ENCODE measurements around the gene MFAP3L. TPM values are rescaled to one million over a fixed set of nuclear protein-coding genes. Genes with fewer than 3 reads are reported as not detected.

The MFAP3L gene
- total and polyA plus RNA-seq, 7 experiments from 2014 or later, result 0.05 to 2.0 (median 0.92) TPM

DNA sequence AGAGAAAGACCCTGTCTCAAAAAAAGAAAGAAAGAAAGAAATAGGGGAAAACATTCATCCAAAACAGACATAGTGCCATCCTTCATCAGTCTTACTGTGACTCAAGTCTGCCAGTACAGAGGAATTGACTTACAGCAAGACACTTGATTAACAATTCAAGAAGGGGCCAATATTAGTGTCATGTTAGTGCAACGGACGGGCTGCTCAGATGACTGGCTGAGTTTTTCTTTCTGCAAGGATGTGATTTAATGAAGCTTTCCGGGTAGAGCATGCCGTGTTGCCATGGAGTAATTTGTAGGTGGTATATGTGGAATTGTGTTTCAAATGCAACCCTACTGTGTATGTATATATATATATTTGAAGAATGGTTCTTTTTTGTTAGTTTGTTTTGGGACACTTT, 12.6 kb upstream of the MFAP3L start:
- ATAC-seq (no peak), DNase-seq (no peak)
- no peak overlapping the region for H3K27ac Mint-ChIP-seq
- Histone ChIP-seq H3K27me3 (ENCODE audit: control insufficient read depth in 2 of 2, insufficient read depth in 2 of 2, low read length in 2 of 2) (no peaks in the 10 kb centered on the region), H3K4me3 (ENCODE audit: low read length) (no peak overlapping the region), H3K36me3 (ENCODE audit: control insufficient read depth in 2 of 3, insufficient read depth in 3 of 3, low read length in 3 of 3) (no peaks in the 10 kb centered on the region), H3K9me3 (ENCODE audit: control insufficient read depth in 2 of 3, low read length in 3 of 3) (no peaks in the 10 kb centered on the region), H3K27ac (ENCODE audit: low read depth, low read length) (no peak overlapping the region), H3K4me1 (ENCODE audit: control insufficient read depth in 2 of 2, insufficient read depth in 2 of 2, low read length in 2 of 2) (no peaks in the 10 kb centered on the region)
- H3K27me3 Mint-ChIP-seq, result peaks cover 0 to 2% (median 0%) of the 10 kb centered on the region in 5 donors
- no peaks in the 10 kb centered on the region for H3K4me1 Mint-ChIP-seq
- POLR2A ChIA-PET, result no interaction called here
- H3K36me3 Mint-ChIP-seq, result no peaks in the 10 kb centered on the region
- intact Hi-C loops (cut with micrococcal nuclease), result no loop called here
- no peak overlapping the region for H3K4me3 Mint-ChIP-seq
- no peaks in the 10 kb centered on the region for H3K9me3 Mint-ChIP-seq
- CTCF ChIA-PET, result no interaction called here

DNA sequence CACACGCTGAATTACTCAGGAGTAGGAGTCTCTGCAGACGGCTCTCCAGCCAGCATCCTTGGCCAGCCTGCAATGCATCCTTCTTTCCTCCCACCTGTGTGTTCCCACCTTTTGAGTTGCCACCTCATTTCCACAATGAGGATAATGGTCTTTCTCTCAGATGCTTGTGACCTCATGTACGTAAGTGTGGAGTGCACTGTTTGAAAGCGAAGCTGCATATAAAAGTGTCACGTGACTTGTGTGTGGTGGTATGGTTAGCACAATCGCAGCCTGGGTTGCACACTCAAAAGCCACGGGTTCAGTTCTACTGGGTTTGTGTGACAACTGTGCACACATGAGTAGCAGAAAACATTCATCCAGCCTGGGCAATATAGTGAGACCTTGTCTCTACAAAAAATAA, 12.0 kb upstream of the MFAP3L start:
- intact Hi-C loops (cut with micrococcal nuclease), result no loop called here
- H3K27me3 Mint-ChIP-seq, result peaks cover 0 to 2% (median 0%) of the 10 kb centered on the region in 5 donors
- ChIA-PET CTCF (no interaction called here), POLR2A (no interaction called here)
- no peaks in the 10 kb centered on the region for H3K4me1 ChIP-seq (ENCODE audit: control insufficient read depth in 2 of 2, insufficient read depth in 2 of 2, low read length in 2 of 2)
- no peak overlapping the region for H3K27ac Mint-ChIP-seq
- H3K36me3 Mint-ChIP-seq, result no peaks in the 10 kb centered on the region
- no peaks in the 10 kb centered on the region for H3K9me3 Mint-ChIP-seq
- H3K27ac ChIP-seq (ENCODE audit: low read depth, low read length), result no peak overlapping the region
- no peaks in the 10 kb centered on the region for H3K27me3 ChIP-seq (ENCODE audit: control insufficient read depth in 2 of 2, insufficient read depth in 2 of 2, low read length in 2 of 2)
- H3K9me3 ChIP-seq (ENCODE audit: control insufficient read depth in 2 of 3, low read length in 3 of 3), result no peaks in the 10 kb centered on the region
- ATAC-seq (no peak), DNase-seq (no peak)
- H3K36me3 ChIP-seq (ENCODE audit: control insufficient read depth in 2 of 3, insufficient read depth in 3 of 3, low read length in 3 of 3), result no peaks in the 10 kb centered on the region
- H3K4me3 ChIP-seq (ENCODE audit: low read length), result no peak overlapping the region
- no peak overlapping the region for H3K4me3 Mint-ChIP-seq
- no peaks in the 10 kb centered on the region for H3K4me1 Mint-ChIP-seq

- no peak for ATAC-seq
- H3K27me3 ChIP-seq (ENCODE audit: control insufficient read depth in 2 of 2, insufficient read depth in 2 of 2, low read length in 2 of 2), result no peaks in the 10 kb centered on the region
- H3K36me3 ChIP-seq (ENCODE audit: control insufficient read depth in 2 of 3, insufficient read depth in 3 of 3, low read length in 3 of 3), result no peaks in the 10 kb centered on the region
- H3K27ac Mint-ChIP-seq, result no peak overlapping the region
- H3K4me1 ChIP-seq (ENCODE audit: control insufficient read depth in 2 of 2, insufficient read depth in 2 of 2, low read length in 2 of 2), result no peaks in the 10 kb centered on the region
- no peaks in the 10 kb centered on the region for H3K9me3 ChIP-seq (ENCODE audit: control insufficient read depth in 2 of 3, low read length in 3 of 3)
- intact Hi-C loops (cut with micrococcal nuclease), result no loop called here
- no peaks in the 10 kb centered on the region for H3K9me3 Mint-ChIP-seq
- H3K4me3 Mint-ChIP-seq, result no peak overlapping the region
- DNase-seq, result no peak
- no peaks in the 10 kb centered on the region for H3K4me1 Mint-ChIP-seq
- H3K36me3 Mint-ChIP-seq, result no peaks in the 10 kb centered on the region
- POLR2A ChIA-PET, result no interaction called here
- no peak overlapping the region for H3K27ac ChIP-seq (ENCODE audit: low read depth, low read length)
- no peak overlapping the region for H3K4me3 ChIP-seq (ENCODE audit: low read length)
- peaks cover 0 to 3% (median 0%) of the 10 kb centered on the region in 5 donors for H3K27me3 Mint-ChIP-seq
- CTCF ChIA-PET, result no interaction called here
These were observed 11.3 kb upstream of the MFAP3L start for GRCh38 chr4:170037481-170037880.

DNA sequence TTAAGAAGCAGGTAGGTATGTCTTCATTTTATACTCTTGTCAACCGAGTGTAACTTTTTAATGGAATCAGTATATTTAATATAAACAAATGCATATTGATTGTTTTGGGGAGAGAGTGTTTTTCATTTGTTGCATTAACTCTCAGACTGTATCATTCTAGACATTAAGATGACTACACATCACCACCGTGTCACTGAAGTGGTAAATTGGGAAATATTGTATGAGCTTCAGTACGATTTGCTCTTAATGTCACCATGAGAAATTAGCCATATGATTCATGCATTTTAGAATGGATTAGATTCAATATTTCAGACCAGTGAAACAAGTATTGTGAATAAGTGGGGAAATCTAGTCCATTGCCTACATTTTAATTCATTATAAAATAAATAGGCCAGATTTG, 9.7 kb upstream of the MFAP3L start:
- Mint-ChIP-seq H3K36me3 (no peaks in the 10 kb centered on the region), H3K27me3 (peaks cover 0 to 8% (median 0%) of the 10 kb centered on the region in 5 donors), H3K27ac (no peak overlapping the region), H3K9me3 (no peaks in the 10 kb centered on the region), H3K4me3 (no peak overlapping the region), H3K4me1 (no peaks in the 10 kb centered on the region)
- ChIA-PET POLR2A (interaction anchor here (0.7 kb wide), 1 partner anchor 9 kb away, joined by 3 read pairs; no protein-coding TSS in a partner anchor), CTCF (no interaction called here)
- H3K4me1 ChIP-seq (ENCODE audit: control insufficient read depth in 2 of 2, insufficient read depth in 2 of 2, low read length in 2 of 2), result no peaks in the 10 kb centered on the region
- H3K27me3 ChIP-seq (ENCODE audit: control insufficient read depth in 2 of 2, insufficient read depth in 2 of 2, low read length in 2 of 2), result no peaks in the 10 kb centered on the region
- no peak for DNase-seq
- H3K36me3 ChIP-seq (ENCODE audit: control insufficient read depth in 2 of 3, insufficient read depth in 3 of 3, low read length in 3 of 3), result no peaks in the 10 kb centered on the region
- H3K27ac ChIP-seq (ENCODE audit: low read depth, low read length), result no peak overlapping the region
- ATAC-seq, result no peak
- H3K4me3 ChIP-seq (ENCODE audit: low read length), result no peak overlapping the region
- no peaks in the 10 kb centered on the region for H3K9me3 ChIP-seq (ENCODE audit: control insufficient read depth in 2 of 3, low read length in 3 of 3)
- intact Hi-C loops (cut with micrococcal nuclease), result no loop called here

DNA sequence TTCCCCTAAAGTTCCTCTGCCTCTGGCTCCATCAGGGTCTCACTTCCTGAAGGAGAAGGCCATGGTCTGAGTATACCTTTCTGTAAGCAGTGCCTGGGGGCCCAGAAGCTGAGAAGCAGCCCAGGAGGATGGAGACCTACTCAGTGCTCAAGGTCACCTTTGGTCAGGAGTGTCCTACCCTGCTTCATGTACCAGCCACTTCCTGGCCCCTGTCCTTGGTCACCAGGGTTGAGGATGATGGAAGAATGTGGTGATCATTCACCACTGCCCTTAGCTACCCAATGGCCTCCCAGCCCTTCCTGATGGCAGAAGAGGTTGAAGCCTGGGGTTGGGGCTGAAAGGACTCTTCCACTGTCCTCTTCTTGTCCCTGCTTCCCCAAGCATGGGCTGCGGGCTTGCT, 9.0 kb upstream of the MFAP3L start:
- no peaks in the 10 kb centered on the region for H3K27me3 ChIP-seq (ENCODE audit: control insufficient read depth in 2 of 2, insufficient read depth in 2 of 2, low read length in 2 of 2)
- CTCF ChIA-PET, result no interaction called here
- ATAC-seq (no peak), DNase-seq (no peak)
- H3K36me3 ChIP-seq (ENCODE audit: control insufficient read depth in 2 of 3, insufficient read depth in 3 of 3, low read length in 3 of 3), result no peaks in the 10 kb centered on the region
- H3K27ac ChIP-seq (ENCODE audit: low read depth, low read length), result no peak overlapping the region
- H3K9me3 Mint-ChIP-seq, result no peaks in the 10 kb centered on the region
- intact Hi-C loops (cut with micrococcal nuclease), result no loop called here
- H3K36me3 Mint-ChIP-seq, result no peaks in the 10 kb centered on the region
- H3K4me3 ChIP-seq (ENCODE audit: low read length), result no peak overlapping the region
- no peak overlapping the region for H3K4me3 Mint-ChIP-seq
- H3K27ac Mint-ChIP-seq, result no peak overlapping the region
- H3K4me1 ChIP-seq (ENCODE audit: control insufficient read depth in 2 of 2, insufficient read depth in 2 of 2, low read length in 2 of 2), result no peaks in the 10 kb centered on the region
- H3K9me3 ChIP-seq (ENCODE audit: control insufficient read depth in 2 of 3, low read length in 3 of 3), result no peaks in the 10 kb centered on the region
- POLR2A ChIA-PET, result no interaction called here
- H3K4me1 Mint-ChIP-seq, result no peaks in the 10 kb centered on the region
- peaks cover 0 to 8% (median 0%) of the 10 kb centered on the region in 5 donors for H3K27me3 Mint-ChIP-seq

GRCh38 chr4:170033999-170034398, 7.8 kb upstream of the MFAP3L start:
- Histone ChIP-seq H3K4me3 (ENCODE audit: low read length) (no peak overlapping the region), H3K4me1 (ENCODE audit: control insufficient read depth in 2 of 2, insufficient read depth in 2 of 2, low read length in 2 of 2) (no peaks in the 10 kb centered on the region), H3K36me3 (ENCODE audit: control insufficient read depth in 2 of 3, insufficient read depth in 3 of 3, low read length in 3 of 3) (no peaks in the 10 kb centered on the region), H3K9me3 (ENCODE audit: control insufficient read depth in 2 of 3, low read length in 3 of 3) (no peaks in the 10 kb centered on the region), H3K27ac (ENCODE audit: low read depth, low read length) (no peak overlapping the region), H3K27me3 (ENCODE audit: control insufficient read depth in 2 of 2, insufficient read depth in 2 of 2, low read length in 2 of 2) (no peaks in the 10 kb centered on the region)
- ChIA-PET POLR2A (no interaction called here), CTCF (no interaction called here)
- ATAC-seq (no peak), DNase-seq (no peak)
- Mint-ChIP-seq H3K27me3 (peaks cover 0 to 13% (median 0%) of the 10 kb centered on the region in 5 donors), H3K27ac (no peak overlapping the region), H3K36me3 (no peaks in the 10 kb centered on the region), H3K4me1 (no peaks in the 10 kb centered on the region), H3K9me3 (no peaks in the 10 kb centered on the region), H3K4me3 (no peak overlapping the region)
- intact Hi-C loops (cut with micrococcal nuclease), result no loop called here

GRCh38 chr4:170030121-170030520, 3.9 kb upstream of the MFAP3L start:
- ChIA-PET CTCF (no interaction called here), POLR2A (interaction anchor here (0.6 kb wide), 1 partner anchor 408 kb away, joined by 3 read pairs; no protein-coding TSS in a partner anchor)
- Histone ChIP-seq H3K4me3 (ENCODE audit: low read length) (no peak overlapping the region), H3K27ac (ENCODE audit: low read depth, low read length) (no peak overlapping the region), H3K36me3 (ENCODE audit: control insufficient read depth in 2 of 3, insufficient read depth in 3 of 3, low read length in 3 of 3) (no peaks in the 10 kb centered on the region), H3K4me1 (ENCODE audit: control insufficient read depth in 2 of 2, insufficient read depth in 2 of 2, low read length in 2 of 2) (peaks cover 0 to 7% of the 10 kb centered on the region in 2 donors), H3K27me3 (ENCODE audit: control insufficient read depth in 2 of 2, insufficient read depth in 2 of 2, low read length in 2 of 2) (no peaks in the 10 kb centered on the region), H3K9me3 (ENCODE audit: control insufficient read depth in 2 of 3, low read length in 3 of 3) (no peaks in the 10 kb centered on the region)
- ATAC-seq (no peak), DNase-seq (no peak)
- Mint-ChIP-seq H3K4me1 (peaks cover 6 to 14% (median 11%) of the 10 kb centered on the region in 7 donors), H3K36me3 (peaks cover 0 to 2% (median 0%) of the 10 kb centered on the region in 5 donors), H3K9me3 (peaks cover 0 to 4% (median 0%) of the 10 kb centered on the region in 11 donors), H3K27ac (no peak overlapping the region), H3K27me3 (peaks cover 0 to 41% (median 8%) of the 10 kb centered on the region in 5 donors), H3K4me3 (no peak overlapping the region)
- intact Hi-C loops (cut with micrococcal nuclease), result no loop called here

Measured in naive thymus-derived CD4-positive, alpha-beta T cell (primary cell).